ENCODE measurements around the gene TMEM178B.

TMEM178B gene

GRCh38 chr7:141185369-141185967, 111.6 kb downstream of the TMEM178B start:
- Histone ChIP-seq H2AK5ac (ENCODE audit: low read depth, low read length) (no peak overlapping the region), H3K36me3 (replicated peaks in 1 of 2; ENCODE audit: control insufficient read depth in 2 of 2, insufficient read depth in 2 of 2, low read length in 2 of 2) (no peaks in the 10 kb centered on the region), H3K27me3 (ENCODE audit: control insufficient read depth in 3 of 3, insufficient read depth in 3 of 3, low read depth in 1 of 3, low read length in 3 of 3) (no peaks in the 10 kb centered on the region), H3K9ac (ENCODE audit: low read depth, low read length, poor library complexity) (no peak overlapping the region), H2BK15ac (ENCODE audit: low read length) (no peak overlapping the region), H3K9me3 (replicated peaks in 1 of 2; ENCODE audit: control insufficient read depth in 2 of 2, insufficient read depth in 1 of 2, low read depth in 1 of 2, low read length in 2 of 2) (no peaks in the 10 kb centered on the region), H4K91ac (ENCODE audit: low read depth, low read length, poor library complexity) (no peak overlapping the region), H3K18ac (ENCODE audit: low read length) (no peak overlapping the region), H3K4ac (ENCODE audit: low read length) (no peak overlapping the region), H2BK12ac (ENCODE audit: low read length) (no peak overlapping the region), H3K14ac (ENCODE audit: low read length) (no peak overlapping the region), H3K23ac (ENCODE audit: low read depth, low read length, poor library complexity) (no peak overlapping the region), H3K4me2 (ENCODE audit: insufficient read depth, low read length, poor library complexity, severe bottlenecking) (no peak overlapping the region), H2AFZ (ENCODE audit: low read length) (no peak overlapping the region), H2BK5ac (ENCODE audit: low read length) (no peak overlapping the region), H3K4me3 (ENCODE audit: low read length in 2 of 2) (no peak overlapping the region), H2BK120ac (ENCODE audit: low read depth, low read length) (no peak overlapping the region), H3K79me1 (ENCODE audit: low read depth, low read length) (no peaks in the 10 kb centered on the region), H3K27ac (replicated peaks; ENCODE audit: low read length) (no peak overlapping the region), H4K8ac (ENCODE audit: low read depth, low read length) (no peak overlapping the region), H3K4me1 (ENCODE audit: control insufficient read depth in 2 of 2, insufficient read depth in 1 of 2, low read depth in 1 of 2, low read length in 2 of 2) (no peaks in the 10 kb centered on the region)
- WGBS, 2 donors (ENCODE audit: extremely low coverage in 2 of 2, insufficient read length in 2 of 2, insufficient replicate concordance in 1 of 2), result no CpG with 5 or more reads among the region's 14 CpGs
- no peak for DNase-seq (ENCODE audit: low spot score)

GRCh38 chr7:141189231-141189630, 115.4 kb downstream of the TMEM178B start:
- no peaks in the 10 kb centered on the region for H3K9me3 ChIP-seq (replicated peaks in 1 of 2; ENCODE audit: control insufficient read depth in 2 of 2, insufficient read depth in 1 of 2, low read depth in 1 of 2, low read length in 2 of 2)
- H3K4me3 ChIP-seq (ENCODE audit: low read length in 2 of 2), result no peak overlapping the region
- no peaks in the 10 kb centered on the region for H3K27me3 ChIP-seq (ENCODE audit: control insufficient read depth in 3 of 3, insufficient read depth in 3 of 3, low read depth in 1 of 3, low read length in 3 of 3)
- peaks cover 3% of the 10 kb centered on the region for H3K79me1 ChIP-seq (ENCODE audit: low read depth, low read length)
- no peak overlapping the region for H3K14ac ChIP-seq (ENCODE audit: low read length)
- no peak overlapping the region for H2AFZ ChIP-seq (ENCODE audit: low read length)
- no peak overlapping the region for H3K4me2 ChIP-seq (ENCODE audit: insufficient read depth, low read length, poor library complexity, severe bottlenecking)
- H3K27ac ChIP-seq (replicated peaks; ENCODE audit: low read length), result no peak overlapping the region
- H4K8ac ChIP-seq (ENCODE audit: low read depth, low read length), result no peak overlapping the region
- WGBS, 2 donors (ENCODE audit: extremely low coverage in 2 of 2, insufficient read length in 2 of 2, insufficient replicate concordance in 1 of 2), result no CpG with 5 or more reads among the region's 4 CpGs
- H2BK120ac ChIP-seq (ENCODE audit: low read depth, low read length), result no peak overlapping the region
- H3K36me3 ChIP-seq (replicated peaks in 1 of 2; ENCODE audit: control insufficient read depth in 2 of 2, insufficient read depth in 2 of 2, low read length in 2 of 2), result no peaks in the 10 kb centered on the region
- H4K91ac ChIP-seq (ENCODE audit: low read depth, low read length, poor library complexity), result no peak overlapping the region
- no peak overlapping the region for H3K23ac ChIP-seq (ENCODE audit: low read depth, low read length, poor library complexity)
- no peaks in the 10 kb centered on the region for H3K4me1 ChIP-seq (ENCODE audit: control insufficient read depth in 2 of 2, insufficient read depth in 1 of 2, low read depth in 1 of 2, low read length in 2 of 2)
- H2AK5ac ChIP-seq (ENCODE audit: low read depth, low read length), result no peak overlapping the region
- no peak overlapping the region for H2BK15ac ChIP-seq (ENCODE audit: low read length)
- H2BK5ac ChIP-seq (ENCODE audit: low read length), result no peak overlapping the region
- DNase-seq (ENCODE audit: low spot score), result no peak
- H3K4ac ChIP-seq (ENCODE audit: low read length), result no peak overlapping the region
- no peak overlapping the region for H3K9ac ChIP-seq (ENCODE audit: low read depth, low read length, poor library complexity)
- H2BK12ac ChIP-seq (ENCODE audit: low read length), result no peak overlapping the region
- no peak overlapping the region for H3K18ac ChIP-seq (ENCODE audit: low read length)

GRCh38 chr7:141190495-141190894, 116.6 kb downstream of the TMEM178B start:
- H3K14ac ChIP-seq (ENCODE audit: low read length), result no peak overlapping the region
- H2BK5ac ChIP-seq (ENCODE audit: low read length), result no peak overlapping the region
- H3K23ac ChIP-seq (ENCODE audit: low read depth, low read length, poor library complexity), result no peak overlapping the region
- no peak overlapping the region for H3K9ac ChIP-seq (ENCODE audit: low read depth, low read length, poor library complexity)
- no peak overlapping the region for H2BK120ac ChIP-seq (ENCODE audit: low read depth, low read length)
- H3K4me1 ChIP-seq (ENCODE audit: control insufficient read depth in 2 of 2, insufficient read depth in 1 of 2, low read depth in 1 of 2, low read length in 2 of 2), result no peaks in the 10 kb centered on the region
- H3K27ac ChIP-seq (replicated peaks; ENCODE audit: low read length), result no peak overlapping the region
- H2BK12ac ChIP-seq (ENCODE audit: low read length), result no peak overlapping the region
- H3K4me3 ChIP-seq (ENCODE audit: low read length in 2 of 2), result no peak overlapping the region
- DNase-seq (ENCODE audit: low spot score), result no peak
- no peaks in the 10 kb centered on the region for H3K36me3 ChIP-seq (replicated peaks in 1 of 2; ENCODE audit: control insufficient read depth in 2 of 2, insufficient read depth in 2 of 2, low read length in 2 of 2)
- H3K27me3 ChIP-seq (ENCODE audit: control insufficient read depth in 3 of 3, insufficient read depth in 3 of 3, low read depth in 1 of 3, low read length in 3 of 3), result no peaks in the 10 kb centered on the region
- WGBS, 2 donors (ENCODE audit: extremely low coverage in 2 of 2, insufficient read length in 2 of 2, insufficient replicate concordance in 1 of 2), result no CpG with 5 or more reads among the region's 5 CpGs
- H4K91ac ChIP-seq (ENCODE audit: low read depth, low read length, poor library complexity), result no peak overlapping the region
- H3K4ac ChIP-seq (ENCODE audit: low read length), result no peak overlapping the region
- H3K4me2 ChIP-seq (ENCODE audit: insufficient read depth, low read length, poor library complexity, severe bottlenecking), result no peak overlapping the region
- no peak overlapping the region for H2AK5ac ChIP-seq (ENCODE audit: low read depth, low read length)
- no peak overlapping the region for H2BK15ac ChIP-seq (ENCODE audit: low read length)
- no peak overlapping the region for H4K8ac ChIP-seq (ENCODE audit: low read depth, low read length)
- H3K9me3 ChIP-seq (replicated peaks in 1 of 2; ENCODE audit: control insufficient read depth in 2 of 2, insufficient read depth in 1 of 2, low read depth in 1 of 2, low read length in 2 of 2), result no peaks in the 10 kb centered on the region
- H2AFZ ChIP-seq (ENCODE audit: low read length), result no peak overlapping the region
- no peak overlapping the region for H3K18ac ChIP-seq (ENCODE audit: low read length)
- peaks cover 3% of the 10 kb centered on the region for H3K79me1 ChIP-seq (ENCODE audit: low read depth, low read length)

- no peaks in the 10 kb centered on the region for H3K4me1 ChIP-seq (ENCODE audit: control insufficient read depth in 2 of 2, insufficient read depth in 1 of 2, low read depth in 1 of 2, low read length in 2 of 2)
- no peak overlapping the region for H3K14ac ChIP-seq (ENCODE audit: low read length)
- no peak overlapping the region for H3K27ac ChIP-seq (replicated peaks; ENCODE audit: low read length)
- no peak overlapping the region for H3K23ac ChIP-seq (ENCODE audit: low read depth, low read length, poor library complexity)
- no peak for DNase-seq (ENCODE audit: low spot score)
- no peak overlapping the region for H2BK15ac ChIP-seq (ENCODE audit: low read length)
- WGBS, 2 donors (ENCODE audit: extremely low coverage in 2 of 2, insufficient read length in 2 of 2, insufficient replicate concordance in 1 of 2), result no CpG with 5 or more reads among the region's 3 CpGs
- H3K18ac ChIP-seq (ENCODE audit: low read length), result no peak overlapping the region
- no peaks in the 10 kb centered on the region for H3K36me3 ChIP-seq (replicated peaks in 1 of 2; ENCODE audit: control insufficient read depth in 2 of 2, insufficient read depth in 2 of 2, low read length in 2 of 2)
- peaks cover 3% of the 10 kb centered on the region for H3K79me1 ChIP-seq (ENCODE audit: low read depth, low read length)
- no peak overlapping the region for H2AK5ac ChIP-seq (ENCODE audit: low read depth, low read length)
- no peak overlapping the region for H2BK12ac ChIP-seq (ENCODE audit: low read length)
- H3K9me3 ChIP-seq (replicated peaks in 1 of 2; ENCODE audit: control insufficient read depth in 2 of 2, insufficient read depth in 1 of 2, low read depth in 1 of 2, low read length in 2 of 2), result no peaks in the 10 kb centered on the region
- H3K4me2 ChIP-seq (ENCODE audit: insufficient read depth, low read length, poor library complexity, severe bottlenecking), result no peak overlapping the region
- H2BK120ac ChIP-seq (ENCODE audit: low read depth, low read length), result no peak overlapping the region
- H4K91ac ChIP-seq (ENCODE audit: low read depth, low read length, poor library complexity), result no peak overlapping the region
- H3K27me3 ChIP-seq (ENCODE audit: control insufficient read depth in 3 of 3, insufficient read depth in 3 of 3, low read depth in 1 of 3, low read length in 3 of 3), result no peaks in the 10 kb centered on the region
- no peak overlapping the region for H3K4ac ChIP-seq (ENCODE audit: low read length)
- H3K9ac ChIP-seq (ENCODE audit: low read depth, low read length, poor library complexity), result no peak overlapping the region
- H3K4me3 ChIP-seq (ENCODE audit: low read length in 2 of 2), result no peak overlapping the region
- H4K8ac ChIP-seq (ENCODE audit: low read depth, low read length), result no peak overlapping the region
- no peak overlapping the region for H2BK5ac ChIP-seq (ENCODE audit: low read length)
- no peak overlapping the region for H2AFZ ChIP-seq (ENCODE audit: low read length)
These were observed 117.4 kb downstream of the TMEM178B start for GRCh38 chr7:141191277-141191676.
